H1 (cell line): ENCODE results near the gene SEC14L3. TPM values are rescaled to one million over a fixed set of nuclear protein-coding genes. Genes with fewer than 3 reads are reported as not detected.

Source experiments
- ASH2L ChIP-seq: fragments of 200-600, 300-600 bp; sonication (generic); IDR thresholded peaks from one replicate; pipeline ENCODE4 v1.7.1; 2017; ENCODE audit warnings: low read length
- CREB1 ChIP-seq: IDR thresholded peaks from 2 replicates; pipeline ENCODE4 v1.6.1; 2012; ENCODE audit warnings: inconsistent platforms
- E2F6 ChIP-seq: IDR thresholded peaks from 2 replicates; pipeline ENCODE4 v1.6.1; 2012; ENCODE audit warnings: inconsistent platforms
- GTF2F1 ChIP-seq: IDR thresholded peaks from 2 replicates; pipeline ENCODE4 v1.6.1; 2012; ENCODE audit warnings: low read depth, low read length, improper control_type of control experiment, borderline replicate concordance
- KDM1A ChIP-seq: fragments of 200-600, 300-600 bp; sonication (generic); IDR thresholded peaks from 2 replicates; pipeline ENCODE4 v1.7.1; 2016; ENCODE audit warnings: mild to moderate bottlenecking, low read length, borderline replicate concordance
- MAFK ChIP-seq: IDR thresholded peaks from 2 replicates; pipeline ENCODE4 v1.6.1; 2012; ENCODE audit warnings: low read depth, mild to moderate bottlenecking, improper control_type of control experiment, low read length
- POLR2A ChIP-seq, 2 experiments: IDR thresholded peaks; 1 replicate in 1 of 2; 2 replicates in 1 of 2; pipeline ENCODE4 v1.6.1; 2011; ENCODE audit warnings: low read depth in 2 of 2, low read length in 2 of 2, mild to moderate bottlenecking in 2 of 2; ENCODE audit errors: control extremely low read depth in 1 of 2
- RBBP5 ChIP-seq: IDR thresholded peaks from 2 replicates; pipeline ENCODE4 v1.7.1; 2012; ENCODE audit warnings: low read depth, mild to moderate bottlenecking, inconsistent platforms, low read length, moderate library complexity, borderline replicate concordance
- SAP30 ChIP-seq: fragments of 300-600 bp; sonication (generic); IDR thresholded peaks from 2 replicates; pipeline ENCODE4 v1.7.1; 2012; ENCODE audit warnings: low read length, moderate library complexity, mild to moderate bottlenecking, inconsistent platforms; ENCODE audit not compliant: insufficient read depth, insufficient replicate concordance
- SP1 ChIP-seq: IDR thresholded peaks from 2 replicates; pipeline ENCODE4 v1.6.1; 2011; ENCODE audit warnings: low read depth, low read length
- SP4 ChIP-seq: IDR thresholded peaks from 2 replicates; pipeline ENCODE4 v1.6.1; 2012; ENCODE audit warnings: low read length, inconsistent platforms
- TBP ChIP-seq: IDR thresholded peaks from 2 replicates; pipeline ENCODE4 v1.6.1; 2011; ENCODE audit warnings: low read depth, low read length, improper control_type of control experiment
- polyA plus RNA-seq, 7 experiments: library from polyadenylated mRNA; depleted of rRNA in 3 of 7; stranded (reverse) in 5 of 7; unstranded in 2 of 7; fragments of >200 nt in 5 of 7; fragments of 200-250 nt in 2 of 7; gene quantifications; 1 replicate in 5 of 7; 2 replicates in 1 of 7; 4 replicates in 1 of 7; pipeline versions ENCODE4 v1.2.1 to v1.2.3, GENCODE V29; 2011 to 2013; ENCODE audit warnings: missing spikeins in 2 of 7, mixed read lengths in 2 of 7
- total RNA-seq: library from RNA; stranded (reverse); fragmentation: NEBNext Ultra II Directional; extraction: Animal tissue kit (Norgen Biotek cat#: 25700); gene quantifications from 2 replicates; pipeline ENCODE4 v1.2.1, GENCODE V29; 2021

The SEC14L3 gene
- total and polyA plus RNA-seq, 2 of the 8 experiments (the other 6 are each of a cell fraction or from before 2014, with no cell fraction given), result not detected

GRCh38 chr22:30423959-30424533, 47.8 kb downstream of the SEC14L3 start (continued):
- peak; percentile 77; the same call in 1 of the 2 replicates for TF ChIP-seq SP1
- TF ChIP-seq GTF2F1, result peak; percentile 55; the same call in 1 of the 2 replicates
- TF ChIP-seq POLR2A (IDR thresholded peaks at IDR 0.05; ENCODE audit: control extremely low read depth in 1 of 2, low read depth in 2 of 2, low read length in 2 of 2), result peak; percentile 46 to 81
- peak; percentile 54 for TF ChIP-seq E2F6
- TF ChIP-seq SAP30, result no peak
- no peak for TF ChIP-seq KDM1A
- TF ChIP-seq SP4, result peak; percentile 23; the same call in 1 of the 2 replicates
- peak; percentile 84 for TF ChIP-seq TBP
- peak; percentile 45 for TF ChIP-seq ASH2L
- TF ChIP-seq RBBP5, result no peak
- peak; percentile 94 for TF ChIP-seq CREB1
- TF ChIP-seq MAFK, result no peak; the same call in 1 of the 2 replicates
